IPS-15b (cell line): ENCODE data around the gene PTGR3.

ENCODE experiments used
- H3K27me3 ChIP-seq: one replicate; pipeline ENCODE4 v1.6.1; 2013; ENCODE audit warnings: low read length; ENCODE audit not compliant: control insufficient read depth, insufficient read depth
- H3K36me3 ChIP-seq: one replicate; pipeline ENCODE4 v1.6.1; 2013; ENCODE audit warnings: low read length; ENCODE audit not compliant: control insufficient read depth, insufficient read depth
- H3K4me1 ChIP-seq: one replicate; pipeline ENCODE4 v1.6.1; 2013; ENCODE audit warnings: mild to moderate bottlenecking, low read length; ENCODE audit not compliant: control insufficient read depth, insufficient read depth
- H3K4me3 ChIP-seq: one replicate; pipeline ENCODE4 v1.5.1; 2013; ENCODE audit warnings: low read depth, low read length
- H3K9ac ChIP-seq: one replicate; pipeline ENCODE4 v1.6.1; 2013; ENCODE audit warnings: low read depth, mild to moderate bottlenecking, low read length
- H3K9me3 ChIP-seq: one replicate; pipeline ENCODE4 v1.6.1; 2013; ENCODE audit warnings: mild to moderate bottlenecking, low read length; ENCODE audit not compliant: control insufficient read depth, insufficient read depth

The PTGR3 gene

DNA sequence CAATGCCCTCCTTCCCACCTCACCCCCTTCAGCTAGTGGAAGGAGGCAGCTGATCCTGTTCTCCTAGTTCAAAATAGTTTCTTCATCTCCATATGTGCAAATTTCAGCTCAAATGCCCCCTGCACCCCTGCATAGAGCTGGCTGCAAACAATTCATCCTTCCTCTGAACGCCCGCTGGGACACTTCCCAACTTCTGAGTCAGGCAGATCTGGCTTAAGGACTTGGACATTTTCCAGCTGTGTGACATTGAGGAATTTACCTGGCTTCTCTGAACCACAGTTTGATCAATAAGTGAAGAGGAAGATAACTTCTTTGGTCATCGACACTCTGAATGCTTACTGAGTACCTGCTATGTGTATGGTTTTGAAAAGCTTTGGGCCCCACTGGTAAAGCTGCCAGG lies 23.5 kb downstream of the PTGR3 start:
- Histone ChIP-seq H3K27me3 (no peaks in the 10 kb centered on the region), H3K9ac (no peak overlapping the region), H3K36me3 (no peaks in the 10 kb centered on the region), H3K4me1 (no peaks in the 10 kb centered on the region), H3K4me3 (no peak overlapping the region), H3K9me3 (no peaks in the 10 kb centered on the region)

DNA sequence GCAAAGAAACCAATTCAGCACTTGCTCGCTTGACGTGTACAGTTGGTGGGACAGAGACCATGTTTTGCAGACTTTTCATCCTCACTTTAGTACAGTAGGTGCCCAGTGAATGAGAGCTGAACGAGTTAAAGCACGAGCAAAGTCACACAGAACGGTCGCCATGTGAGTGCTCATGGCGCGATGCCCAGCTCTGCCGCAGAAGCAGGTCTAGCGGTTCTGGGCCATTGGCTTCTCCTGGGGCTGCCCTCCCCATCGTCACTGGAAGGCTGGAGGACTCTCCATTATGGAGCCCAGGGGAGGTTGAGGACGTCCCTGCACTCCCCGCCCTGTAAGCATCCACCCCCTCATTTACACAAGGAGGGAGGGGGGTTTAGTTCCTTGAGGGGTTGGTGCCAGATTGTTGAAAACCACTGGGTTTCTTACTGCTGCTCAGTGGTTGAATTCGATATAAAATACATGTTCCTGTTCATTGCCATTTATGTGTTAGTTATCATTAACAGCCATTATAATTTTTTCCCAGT lies 24.9 kb downstream of the PTGR3 start:
- Histone ChIP-seq H3K4me3 (no peak overlapping the region), H3K36me3 (no peaks in the 10 kb centered on the region), H3K27me3 (no peaks in the 10 kb centered on the region), H3K9me3 (no peaks in the 10 kb centered on the region), H3K9ac (no peak overlapping the region), H3K4me1 (no peaks in the 10 kb centered on the region)

DNA sequence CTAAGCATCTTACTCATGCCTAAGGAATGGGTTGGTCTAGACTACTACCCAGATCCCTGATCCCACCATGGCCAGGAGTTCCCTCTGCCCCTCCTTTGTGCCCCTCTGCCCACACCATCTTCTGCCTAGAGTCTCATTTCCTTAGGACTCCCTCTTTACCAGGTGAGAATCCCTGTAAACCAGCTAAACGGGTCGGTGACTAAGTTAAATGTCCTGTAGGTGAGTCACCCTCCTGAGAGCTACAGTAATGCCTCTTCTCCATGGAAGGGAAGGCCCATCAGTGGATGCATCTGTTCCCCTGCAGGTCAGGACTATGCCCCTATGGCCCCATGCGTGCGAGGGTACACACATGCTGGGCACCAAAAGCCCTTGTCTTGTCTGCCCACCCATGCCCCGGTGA lies 25.4 kb downstream of the PTGR3 start:
- Histone ChIP-seq H3K9me3 (no peaks in the 10 kb centered on the region), H3K4me1 (no peaks in the 10 kb centered on the region), H3K27me3 (no peaks in the 10 kb centered on the region), H3K4me3 (no peak overlapping the region), H3K9ac (no peak overlapping the region), H3K36me3 (no peaks in the 10 kb centered on the region)

DNA sequence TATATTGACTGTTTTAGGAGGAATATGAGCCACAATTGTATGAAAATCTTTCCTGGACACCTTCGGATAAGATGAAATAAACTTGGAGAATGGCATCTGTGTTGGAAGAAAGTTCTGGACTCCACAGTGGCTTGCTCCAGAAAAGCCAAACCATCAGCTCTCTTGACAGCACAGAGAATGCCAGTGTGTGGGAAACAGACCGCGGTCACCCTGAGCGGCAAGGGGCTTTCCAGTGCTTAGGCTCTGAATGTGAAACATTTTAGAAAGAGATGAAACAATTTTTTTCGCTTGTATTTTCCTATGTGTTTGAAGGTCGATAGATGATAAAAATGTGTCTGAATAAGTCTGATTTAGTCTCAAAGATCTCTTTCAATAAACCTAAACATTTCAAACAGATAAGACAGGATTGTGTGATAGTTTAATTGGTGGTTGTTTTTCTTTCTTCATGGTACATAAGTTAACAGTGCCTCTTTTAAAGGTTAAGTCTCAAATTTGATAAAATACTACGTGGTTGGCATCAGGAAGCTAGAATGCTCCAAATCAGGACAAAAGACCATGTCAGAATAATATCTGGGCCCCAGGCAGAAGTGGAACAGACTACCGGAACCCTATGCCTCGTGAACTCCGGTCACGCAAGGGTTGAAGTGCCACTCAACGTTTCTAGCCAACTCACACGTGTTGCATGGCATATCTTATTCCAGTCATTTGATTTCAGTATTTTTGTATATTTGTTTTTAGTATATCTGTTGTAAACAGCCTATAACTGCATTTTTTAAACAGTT lies 28.9 kb downstream of the PTGR3 start:
- Histone ChIP-seq H3K4me1 (no peaks in the 10 kb centered on the region), H3K4me3 (no peak overlapping the region), H3K27me3 (no peaks in the 10 kb centered on the region), H3K9me3 (no peaks in the 10 kb centered on the region), H3K36me3 (no peaks in the 10 kb centered on the region), H3K9ac (no peak overlapping the region)

DNA sequence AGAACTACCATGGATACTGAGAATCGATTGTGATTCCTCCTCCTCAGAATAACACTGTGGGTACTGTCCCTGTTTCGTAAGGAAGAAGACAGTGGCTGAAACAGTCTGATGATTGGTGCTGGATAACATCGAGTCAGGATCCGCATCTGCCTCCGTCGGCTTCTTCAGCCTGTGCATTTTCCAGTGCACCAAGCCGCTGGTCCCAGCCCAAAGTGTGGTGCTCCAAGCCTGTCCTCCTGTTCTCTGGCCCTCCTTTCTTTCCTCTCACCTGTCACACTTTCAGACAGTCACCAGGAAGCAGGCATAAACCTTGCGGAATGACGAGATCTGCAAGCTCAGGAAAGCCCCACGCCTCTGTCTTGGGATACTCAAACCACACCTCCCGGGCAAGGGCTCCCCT lies 30.6 kb downstream of the PTGR3 start:
- Histone ChIP-seq H3K9me3 (no peaks in the 10 kb centered on the region), H3K27me3 (no peaks in the 10 kb centered on the region), H3K4me3 (no peak overlapping the region), H3K36me3 (no peaks in the 10 kb centered on the region), H3K4me1 (no peaks in the 10 kb centered on the region), H3K9ac (no peak overlapping the region)

DNA sequence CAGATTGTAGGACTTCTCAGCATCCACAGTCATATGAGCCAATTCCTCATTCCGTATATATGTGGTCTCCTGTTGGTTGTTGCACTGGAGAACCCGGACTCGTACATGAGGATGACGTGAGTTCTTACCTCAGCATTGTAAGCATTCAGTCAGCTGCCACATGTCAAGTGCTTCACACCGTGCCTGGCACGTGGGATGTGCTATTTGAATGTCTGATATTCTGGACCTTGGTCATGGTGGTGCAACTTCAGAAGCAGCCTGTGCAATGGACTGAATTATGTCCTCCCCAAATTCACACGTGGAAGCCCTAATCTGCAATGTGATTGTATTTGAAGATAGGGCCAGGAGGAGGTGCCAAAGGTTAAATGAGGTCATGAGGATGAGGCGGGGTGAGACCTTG lies 32.1 kb downstream of the PTGR3 start:
- H3K4me1 ChIP-seq = no peaks in the 10 kb centered on the region
- H3K4me3 ChIP-seq = no peak overlapping the region
- H3K9ac ChIP-seq = no peak overlapping the region
- no peaks in the 10 kb centered on the region for H3K36me3 ChIP-seq
- H3K9me3 ChIP-seq = no peaks in the 10 kb centered on the region
- H3K27me3 ChIP-seq = no peaks in the 10 kb centered on the region

DNA sequence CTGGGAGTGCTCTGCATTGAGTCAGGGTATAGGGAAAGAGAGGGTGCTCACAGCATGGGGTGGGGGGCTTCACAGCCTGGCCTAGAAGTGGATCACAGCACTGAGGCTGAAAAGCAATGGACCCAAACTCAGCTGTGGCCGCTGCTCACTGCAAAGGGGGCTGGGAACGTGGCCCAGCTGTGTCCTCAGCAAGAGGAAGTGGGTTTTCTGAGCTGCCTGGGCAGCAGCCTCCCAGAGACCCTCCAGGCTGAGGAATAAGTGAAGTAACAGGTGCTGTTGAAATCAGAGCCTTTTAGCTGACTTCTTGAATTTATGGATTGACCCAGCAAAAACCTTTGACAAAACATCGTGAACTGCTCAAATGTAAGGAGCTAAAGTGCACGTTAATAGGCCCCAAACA lies 35.2 kb downstream of the PTGR3 start:
- no peak overlapping the region for H3K4me3 ChIP-seq
- H3K9ac ChIP-seq = no peak overlapping the region
- H3K36me3 ChIP-seq = no peaks in the 10 kb centered on the region
- H3K4me1 ChIP-seq = no peaks in the 10 kb centered on the region
- no peaks in the 10 kb centered on the region for H3K27me3 ChIP-seq
- H3K9me3 ChIP-seq = no peaks in the 10 kb centered on the region

DNA sequence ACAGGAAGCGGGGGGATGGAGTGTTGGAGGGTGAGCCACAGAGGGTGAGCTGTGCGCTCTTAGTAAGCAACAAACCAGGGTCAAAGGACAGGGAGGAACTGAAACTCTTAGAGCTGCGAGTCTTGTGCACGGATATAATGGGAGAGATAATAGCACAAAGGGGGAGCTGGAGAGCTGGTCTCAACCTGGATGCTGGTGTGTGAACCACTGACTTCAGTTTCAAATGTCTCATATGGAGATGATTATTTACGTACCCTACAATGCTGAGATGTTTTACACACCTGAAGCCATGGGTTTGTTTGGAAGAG lies 35.9 kb downstream of the PTGR3 start:
- Histone ChIP-seq H3K4me3 (no peak overlapping the region), H3K4me1 (no peaks in the 10 kb centered on the region), H3K27me3 (no peaks in the 10 kb centered on the region), H3K9ac (no peak overlapping the region), H3K36me3 (no peaks in the 10 kb centered on the region), H3K9me3 (no peaks in the 10 kb centered on the region)

DNA sequence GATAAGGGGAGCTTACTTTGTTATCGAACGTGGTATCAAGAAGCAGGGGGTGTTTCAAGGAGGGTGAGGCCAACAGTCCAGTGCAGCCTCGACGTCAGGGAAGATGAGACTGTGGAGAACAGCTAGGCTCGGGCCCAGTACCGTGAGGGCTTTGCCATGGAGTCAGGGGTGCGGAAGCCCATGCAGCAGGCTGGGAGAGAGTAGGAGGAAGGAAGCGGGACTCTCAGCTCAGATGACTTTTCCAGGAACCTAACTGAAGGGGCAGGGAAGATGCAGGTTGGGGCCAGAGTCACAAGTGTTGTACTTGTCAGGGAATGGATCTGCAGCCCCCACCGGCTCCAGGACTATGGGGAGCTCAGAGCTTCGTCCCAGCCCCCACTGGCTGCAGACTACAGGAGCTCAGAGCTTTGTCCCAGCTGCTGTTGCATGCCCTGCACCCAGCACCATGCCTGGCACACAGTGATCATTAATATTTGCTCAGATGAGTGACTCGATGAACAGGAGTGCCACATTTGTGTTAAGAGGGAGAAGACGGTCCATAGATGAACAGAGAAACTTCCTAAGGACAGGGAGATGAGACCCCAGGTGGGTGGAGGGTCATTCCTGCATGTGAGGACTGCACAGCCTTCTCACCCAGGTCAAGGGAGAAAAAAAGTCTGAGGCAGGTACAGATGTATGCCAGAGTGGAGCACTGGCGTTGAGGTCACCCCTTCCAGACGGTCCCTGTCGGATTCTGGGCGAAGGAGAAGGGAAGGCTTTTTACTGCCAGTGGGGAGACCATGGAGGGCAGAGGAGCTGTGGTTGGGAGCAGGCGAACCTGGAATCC lies 36.4 kb downstream of the PTGR3 start:
- Histone ChIP-seq H3K36me3 (no peaks in the 10 kb centered on the region), H3K27me3 (no peaks in the 10 kb centered on the region), H3K4me1 (no peaks in the 10 kb centered on the region), H3K4me3 (no peak overlapping the region), H3K9me3 (no peaks in the 10 kb centered on the region), H3K9ac (no peak overlapping the region)

DNA sequence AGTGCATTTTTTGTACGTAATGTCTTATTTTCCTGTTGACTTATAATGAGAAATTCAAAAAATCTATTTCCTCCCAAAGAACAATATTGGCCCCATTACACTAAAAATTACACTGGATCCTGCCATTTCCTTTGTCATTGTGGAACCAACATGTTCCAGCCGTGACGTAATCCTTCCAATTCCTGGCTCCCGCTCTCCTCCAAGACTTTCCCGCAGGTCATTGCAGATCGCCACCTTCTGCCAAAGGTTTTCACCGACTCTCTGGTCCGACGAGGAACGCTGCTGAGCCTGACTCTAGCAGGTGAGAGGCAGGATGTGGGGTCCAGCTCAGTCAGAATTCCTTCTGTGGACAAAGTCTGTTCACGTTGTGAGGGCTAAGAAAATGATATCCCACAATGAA lies 38.0 kb downstream of the PTGR3 start:
- H3K4me3 ChIP-seq = no peak overlapping the region
- H3K36me3 ChIP-seq = no peaks in the 10 kb centered on the region
- H3K4me1 ChIP-seq = no peaks in the 10 kb centered on the region
- no peaks in the 10 kb centered on the region for H3K27me3 ChIP-seq
- no peak overlapping the region for H3K9ac ChIP-seq
- no peaks in the 10 kb centered on the region for H3K9me3 ChIP-seq

DNA sequence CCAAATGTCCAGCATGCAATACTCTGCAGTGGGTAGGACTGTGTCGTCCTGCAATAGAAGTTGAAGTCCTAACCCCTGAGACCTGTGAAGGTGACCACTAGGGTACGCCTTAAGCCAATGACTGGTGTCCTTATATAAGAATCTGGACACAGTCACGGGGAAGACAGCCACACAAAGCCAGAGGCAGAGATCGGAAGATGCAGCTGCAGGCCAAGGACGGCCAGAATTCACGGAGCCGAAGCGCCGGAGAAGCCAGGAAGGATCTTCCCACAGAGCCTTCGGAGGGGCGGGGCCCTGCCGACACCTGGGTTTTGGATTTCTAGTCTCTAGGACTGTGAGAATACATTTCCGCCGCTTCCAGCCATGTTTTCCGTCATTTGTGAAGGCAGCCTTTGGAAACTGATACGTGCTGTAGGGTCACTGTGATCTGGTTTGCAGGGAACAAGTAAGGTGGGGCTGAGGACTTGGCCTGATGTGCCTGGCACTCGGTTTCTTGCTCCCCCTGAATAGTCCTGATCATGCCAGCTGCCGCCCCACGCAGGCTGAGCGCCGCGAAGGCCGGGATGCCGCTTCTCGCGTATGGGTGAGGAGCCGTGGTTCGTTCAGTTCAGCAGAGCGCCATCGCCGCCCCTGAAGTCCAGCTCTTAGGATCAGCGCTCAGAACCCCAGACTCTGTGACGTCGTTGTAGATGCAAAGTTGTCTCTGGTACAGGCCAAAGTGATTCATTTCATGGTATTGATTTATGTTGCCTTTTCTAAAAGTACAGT lies 38.7 kb downstream of the PTGR3 start:
- no peak overlapping the region for H3K9ac ChIP-seq
- no peaks in the 10 kb centered on the region for H3K9me3 ChIP-seq
- no peaks in the 10 kb centered on the region for H3K4me1 ChIP-seq
- H3K27me3 ChIP-seq = no peaks in the 10 kb centered on the region
- no peaks in the 10 kb centered on the region for H3K36me3 ChIP-seq
- no peak overlapping the region for H3K4me3 ChIP-seq
